Measurements from ENCODE around the gene ADGRG3. TPM values are rescaled to one million over a fixed set of nuclear protein-coding genes. Genes with fewer than 3 reads are reported as not detected.
A peak's percentile ranks its signal among the peaks of the same experiment; 100 is the strongest.

The ADGRG3 gene
- total RNA-seq, 2 experiments from 2014 or later: 0.13 TPM; not detected in 1

GRCh38 chr16:57658878-57659674, 9.0 kb upstream of the ADGRG3 start:
- Mint-ChIP-seq H3K27me3 (ENCODE audit: low read depth) (no peaks in the 10 kb centered on the region), H3K4me3 (no peak overlapping the region), H3K4me1 (ENCODE audit: low read depth) (peaks cover 17% of the 10 kb centered on the region), H3K9me3 (ENCODE audit: insufficient read depth) (no peaks in the 10 kb centered on the region), H3K36me3 (ENCODE audit: low read depth) (no peaks in the 10 kb centered on the region), H3K27ac (no peak overlapping the region)
- CTCF ChIA-PET: no interaction called here
- ATAC-seq: no peak
- no peak for DNase-seq
- POLR2A ChIA-PET: no interaction called here

GRCh38 chr16:57660715-57661463, 7.2 kb upstream of the ADGRG3 start:
- ChIA-PET CTCF (interaction anchor here (0.7 kb wide), 1 partner anchor 12 kb away, joined by 3 read pairs; no protein-coding TSS in a partner anchor), POLR2A (no interaction called here)
- Mint-ChIP-seq H3K27ac (no peak overlapping the region), H3K36me3 (ENCODE audit: low read depth) (no peaks in the 10 kb centered on the region), H3K4me3 (no peak overlapping the region), H3K9me3 (ENCODE audit: insufficient read depth) (no peaks in the 10 kb centered on the region), H3K4me1 (ENCODE audit: low read depth) (peaks cover 14% of the 10 kb centered on the region), H3K27me3 (ENCODE audit: low read depth) (no peaks in the 10 kb centered on the region)
- DNase-seq (no peak), ATAC-seq (no peak)

- Mint-ChIP-seq H3K27ac (peak overlapping the region; percentile 53), H3K36me3 (ENCODE audit: low read depth) (no peaks in the 10 kb centered on the region), H3K27me3 (ENCODE audit: low read depth) (no peaks in the 10 kb centered on the region), H3K4me3 (no peak overlapping the region), H3K4me1 (ENCODE audit: low read depth) (peaks cover 8% of the 10 kb centered on the region), H3K9me3 (ENCODE audit: insufficient read depth) (no peaks in the 10 kb centered on the region)
- ChIA-PET POLR2A (no interaction called here), CTCF (interaction anchor here (0.7 kb wide), 1 partner anchor 12 kb away, joined by 3 read pairs; no protein-coding TSS in a partner anchor)
- DNase-seq (no peak), ATAC-seq (no peak)
Observed at GRCh38 chr16:57661510-57661909, 6.6 kb upstream of the ADGRG3 start.

- peaks cover 6% of the 10 kb centered on the region for H3K4me1 Mint-ChIP-seq (ENCODE audit: low read depth)
- peak overlapping the region; percentile 53 for H3K27ac Mint-ChIP-seq
- ChIA-PET CTCF (no interaction called here), POLR2A (no interaction called here)
- no peaks in the 10 kb centered on the region for H3K27me3 Mint-ChIP-seq (ENCODE audit: low read depth)
- H3K36me3 Mint-ChIP-seq (ENCODE audit: low read depth): no peaks in the 10 kb centered on the region
- no peak for DNase-seq
- H3K9me3 Mint-ChIP-seq (ENCODE audit: insufficient read depth): no peaks in the 10 kb centered on the region
- H3K4me3 Mint-ChIP-seq: no peak overlapping the region
- ATAC-seq: no peak
Observed at GRCh38 chr16:57661936-57662906, 5.9 kb upstream of the ADGRG3 start.

GRCh38 chr16:57663436-57663835, 4.7 kb upstream of the ADGRG3 start:
- H3K4me3 Mint-ChIP-seq: no peak overlapping the region
- no peaks in the 10 kb centered on the region for H3K27me3 Mint-ChIP-seq (ENCODE audit: low read depth)
- ChIA-PET CTCF (no interaction called here), POLR2A (no interaction called here)
- DNase-seq: no peak
- no peak for ATAC-seq
- H3K36me3 Mint-ChIP-seq (ENCODE audit: low read depth): no peaks in the 10 kb centered on the region
- no peak overlapping the region for H3K27ac Mint-ChIP-seq
- no peaks in the 10 kb centered on the region for H3K9me3 Mint-ChIP-seq (ENCODE audit: insufficient read depth)
- H3K4me1 Mint-ChIP-seq (ENCODE audit: low read depth): peaks cover 2% of the 10 kb centered on the region

GRCh38 chr16:57663917-57664661, 4.0 kb upstream of the ADGRG3 start:
- H3K36me3 Mint-ChIP-seq (ENCODE audit: low read depth): no peaks in the 10 kb centered on the region
- DNase-seq: no peak
- H3K4me3 Mint-ChIP-seq: no peak overlapping the region
- H3K27me3 Mint-ChIP-seq (ENCODE audit: low read depth): no peaks in the 10 kb centered on the region
- ATAC-seq: peak; percentile 9
- peaks cover 7% of the 10 kb centered on the region for H3K4me1 Mint-ChIP-seq (ENCODE audit: low read depth)
- no peak overlapping the region for H3K27ac Mint-ChIP-seq
- no peaks in the 10 kb centered on the region for H3K9me3 Mint-ChIP-seq (ENCODE audit: insufficient read depth)
- POLR2A ChIA-PET: no interaction called here
- CTCF ChIA-PET: no interaction called here

- H3K27me3 Mint-ChIP-seq (ENCODE audit: low read depth): no peaks in the 10 kb centered on the region
- no peaks in the 10 kb centered on the region for H3K9me3 Mint-ChIP-seq (ENCODE audit: insufficient read depth)
- peaks cover 13% of the 10 kb centered on the region for H3K4me1 Mint-ChIP-seq (ENCODE audit: low read depth)
- ChIA-PET CTCF (no interaction called here), POLR2A (no interaction called here)
- no peak for DNase-seq
- H3K4me3 Mint-ChIP-seq: no peak overlapping the region
- no peak overlapping the region for H3K27ac Mint-ChIP-seq
- ATAC-seq: no peak
- H3K36me3 Mint-ChIP-seq (ENCODE audit: low read depth): no peaks in the 10 kb centered on the region
Observed at GRCh38 chr16:57664662-57665025, 3.5 kb upstream of the ADGRG3 start.

- DNase-seq (no peak), ATAC-seq (no peak)
- Mint-ChIP-seq H3K4me1 (ENCODE audit: low read depth) (peaks cover 14% of the 10 kb centered on the region), H3K27me3 (ENCODE audit: low read depth) (peaks cover 3% of the 10 kb centered on the region), H3K4me3 (no peak overlapping the region), H3K27ac (no peak overlapping the region), H3K9me3 (ENCODE audit: insufficient read depth) (no peaks in the 10 kb centered on the region), H3K36me3 (ENCODE audit: low read depth) (no peaks in the 10 kb centered on the region)
- ChIA-PET CTCF (no interaction called here), POLR2A (no interaction called here)
Observed at GRCh38 chr16:57665541-57665940, 2.6 kb upstream of the ADGRG3 start.

GRCh38 chr16:57666353-57667047, 1.6 kb upstream of the ADGRG3 start:
- ChIA-PET POLR2A (no interaction called here), CTCF (no interaction called here)
- Mint-ChIP-seq H3K4me1 (ENCODE audit: low read depth) (peaks cover 14% of the 10 kb centered on the region), H3K9me3 (ENCODE audit: insufficient read depth) (no peaks in the 10 kb centered on the region), H3K27me3 (ENCODE audit: low read depth) (peaks cover 8% of the 10 kb centered on the region), H3K4me3 (no peak overlapping the region), H3K27ac (no peak overlapping the region), H3K36me3 (ENCODE audit: low read depth) (no peaks in the 10 kb centered on the region)
- DNase-seq (no peak), ATAC-seq (no peak)

- Mint-ChIP-seq H3K4me3 (no peak overlapping the region), H3K9me3 (ENCODE audit: insufficient read depth) (no peaks in the 10 kb centered on the region), H3K36me3 (ENCODE audit: low read depth) (no peaks in the 10 kb centered on the region), H3K4me1 (ENCODE audit: low read depth) (peaks cover 14% of the 10 kb centered on the region), H3K27ac (no peak overlapping the region), H3K27me3 (ENCODE audit: low read depth) (peaks cover 10% of the 10 kb centered on the region)
- DNase-seq (no peak), ATAC-seq (no peak)
- POLR2A ChIA-PET: no interaction called here
- CTCF ChIA-PET: interaction anchor here (0.8 kb wide), 1 partner anchor 58 kb away, joined by 3 read pairs; no protein-coding TSS in a partner anchor
Observed at GRCh38 chr16:57667048-57667525, 1.0 kb upstream of the ADGRG3 start.
